Measurements from ENCODE around the gene PRPF6.

DNA sequence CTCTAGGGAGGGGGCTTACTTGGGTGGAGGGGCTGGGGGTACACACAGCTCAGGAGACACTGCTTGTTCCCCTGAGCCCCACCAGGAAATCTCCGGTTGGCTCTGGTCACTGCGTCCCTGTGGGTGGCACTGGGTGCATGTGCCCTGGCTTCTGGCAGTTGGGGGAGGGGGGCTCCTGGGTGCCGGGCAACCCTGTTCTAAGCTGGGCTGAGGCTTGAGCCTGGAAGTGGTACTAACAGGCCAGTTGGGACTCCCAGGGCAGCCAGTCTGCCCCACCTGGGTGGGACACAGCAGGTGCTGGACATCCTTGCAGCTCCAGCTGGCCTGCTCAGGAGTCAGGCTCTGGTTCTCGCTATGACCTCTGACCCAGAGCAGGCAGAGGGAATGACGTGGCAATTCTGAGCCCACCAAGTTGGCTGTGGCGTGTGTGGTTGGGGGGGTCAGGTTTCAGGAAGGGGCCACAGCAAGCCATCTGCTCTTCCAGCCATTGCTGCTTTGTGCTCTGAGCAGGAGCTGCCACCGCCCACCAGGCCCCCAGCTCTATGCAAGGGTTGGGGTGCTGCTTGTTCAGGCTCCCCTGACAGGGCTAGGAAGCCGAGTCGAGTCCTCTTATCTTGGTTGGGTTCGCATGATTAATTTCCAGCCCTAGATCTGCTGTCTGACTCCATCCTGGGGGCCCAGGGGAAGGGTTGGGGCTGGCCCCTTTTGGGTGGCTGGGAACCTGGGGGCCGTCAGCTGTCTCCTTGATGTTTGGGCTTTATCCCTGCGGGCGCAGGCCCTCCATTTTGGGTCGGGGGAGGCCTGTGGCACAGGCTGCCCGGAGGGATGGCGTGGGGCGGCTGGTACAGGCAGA is 55.6 kb downstream of the PRPF6 start:
- no peak for TF ChIP-seq POLR2AphosphoS5 (IDR thresholded peaks at IDR 0.05; ENCODE audit: low read depth, low read length)
- TF ChIP-seq POLR2A (IDR thresholded peaks at IDR 0.05; ENCODE audit: low read depth, low read length), result no peak; the same call in 1 of the 2 replicates
